COLO829 (cell line): ENCODE measurements around the gene PLCXD1.
"Not testable (repeated sequence)": the region's sequence is repeated elsewhere in the genome, so short reads cannot be mapped to it uniquely, and the experiment has no call there.

Experiments used
- DNase-seq: peaks from one replicate; pipeline ENCODE4 v3.0.0; 2012; ENCODE audit warnings: low spot score

PLCXD1 gene

GRCh38 chrX:317424-318067 lies 36.4 kb downstream of the PLCXD1 start:
- DNase-seq = peak; percentile 86

GRCh38 chrX:318068-318738 lies 37.0 kb downstream of the PLCXD1 start:
- DNase-seq = peak; percentile 92

- peak; percentile 93 for DNase-seq
These were observed 37.8 kb downstream of the PLCXD1 start, which contains the start of gene GTPBP6 for GRCh38 chrX:318739-319578. Gene GTPBP6, minus strand, starts transcription at chrX:318796. Its CDS starts 9 bp downstream, at chrX:318787.

- DNase-seq = no peak
These were observed 38.5 kb downstream of the PLCXD1 start for GRCh38 chrX:319579-320125.

GRCh38 chrX:320126-320783 lies 39.1 kb downstream of the PLCXD1 start:
- DNase-seq = no peak

- no peak for DNase-seq
These were observed 42.8 kb downstream of the PLCXD1 start for GRCh38 chrX:323721-324628.

- not testable (repeated sequence) for DNase-seq
These were observed 43.5 kb downstream of the PLCXD1 start for GRCh38 chrX:324664-325063.

- DNase-seq = no peak
These were observed 46.5 kb downstream of the PLCXD1 start for GRCh38 chrX:327660-328126.

- DNase-seq = no peak
These were observed 48.2 kb downstream of the PLCXD1 start for GRCh38 chrX:329291-329910.

- not testable (repeated sequence) for DNase-seq
These were observed 49.1 kb downstream of the PLCXD1 start for GRCh38 chrX:330141-330725.

- no peak for DNase-seq
These were observed 49.6 kb downstream of the PLCXD1 start for GRCh38 chrX:330726-331150.

GRCh38 chrX:331151-331824 lies 50.1 kb downstream of the PLCXD1 start:
- DNase-seq = no peak

- no peak for DNase-seq
These were observed 50.8 kb downstream of the PLCXD1 start for GRCh38 chrX:331825-332495.

- DNase-seq = no peak
These were observed 51.3 kb downstream of the PLCXD1 start for GRCh38 chrX:332496-332860.

- DNase-seq = no peak
These were observed 51.9 kb downstream of the PLCXD1 start for GRCh38 chrX:332916-333610.

- DNase-seq = no peak
These were observed 52.6 kb downstream of the PLCXD1 start for GRCh38 chrX:333611-334311.

GRCh38 chrX:334331-334891 lies 53.2 kb downstream of the PLCXD1 start:
- no peak for DNase-seq
